Astrocyte (in vitro differentiated cells and primary cell): ENCODE measurements around the gene PKMYT1. TPM values are rescaled to one million over a fixed set of nuclear protein-coding genes. Genes with fewer than 3 reads are reported as not detected.

Source experiments
- DNase-seq: peaks from one replicate; pipeline ENCODE4 v3.0.0-alpha.2; 2010; ENCODE audit warnings: low read depth
- FAIRE-seq: peaks from 2 replicates; lab custom pipeline; 2011; peaks lifted over from hg19 to GRCh38; lab: Jason Lieb, UNC
- H2AFZ ChIP-seq: 2 replicates; pipeline ENCODE4 v1.6.0; 2012; ENCODE audit warnings: low read depth, low read length, inconsistent platforms
- H3K27ac ChIP-seq: 2 replicates; pipeline ENCODE4 v1.5.1; 2011; ENCODE audit warnings: low read depth, low read length, inconsistent platforms
- H3K27me3 ChIP-seq: 2 replicates; pipeline ENCODE4 v1.6.0; 2011; ENCODE audit warnings: low read length, inconsistent platforms; ENCODE audit not compliant: insufficient read depth
- H3K36me3 ChIP-seq: 2 replicates; pipeline ENCODE4 v1.5.1; 2011; ENCODE audit warnings: low read length, inconsistent platforms; ENCODE audit not compliant: insufficient read depth
- H3K4me1 ChIP-seq: 2 replicates; pipeline ENCODE4 v1.5.1; 2011; ENCODE audit warnings: low read length, inconsistent platforms; ENCODE audit not compliant: insufficient read depth
- H3K4me2 ChIP-seq: 2 replicates; pipeline ENCODE4 v1.6.0; 2012; ENCODE audit warnings: low read length, inconsistent platforms
- H3K4me3 ChIP-seq: 2 replicates; pipeline ENCODE4 v1.5.1; 2011; ENCODE audit warnings: low read depth, mild to moderate bottlenecking, low read length, inconsistent platforms; ENCODE audit not compliant: insufficient read depth
- H3K79me2 ChIP-seq: 2 replicates; pipeline ENCODE4 v1.6.0; 2012; ENCODE audit warnings: mild to moderate bottlenecking, low read length, inconsistent platforms; ENCODE audit not compliant: insufficient read depth
- H3K9ac ChIP-seq: 2 replicates; pipeline ENCODE4 v1.6.0; 2012; ENCODE audit warnings: mild to moderate bottlenecking, low read length, inconsistent platforms
- H3K9me3 ChIP-seq: 2 replicates; pipeline ENCODE4 v1.5.1; 2012; ENCODE audit warnings: low read depth, mild to moderate bottlenecking, low read length, inconsistent platforms; ENCODE audit not compliant: insufficient read depth
- H4K20me1 ChIP-seq: 2 replicates; pipeline ENCODE4 v1.6.0; 2012; ENCODE audit warnings: low read length, inconsistent platforms; ENCODE audit not compliant: insufficient read depth
- H3K27ac Mint-ChIP-seq: one replicate; pipeline ENCODE4 v1.8.0; 2021; ENCODE audit warnings: mild to moderate bottlenecking, mixed read lengths; ENCODE audit not compliant: unreplicated experiment
- H3K27me3 Mint-ChIP-seq: one replicate; pipeline ENCODE4 v1.8.0; 2021; ENCODE audit warnings: low read depth, mixed read lengths; ENCODE audit not compliant: unreplicated experiment
- H3K36me3 Mint-ChIP-seq: one replicate; pipeline ENCODE4 v1.8.0; 2021; ENCODE audit warnings: low read depth, mixed read lengths; ENCODE audit not compliant: unreplicated experiment
- H3K4me1 Mint-ChIP-seq: one replicate; pipeline ENCODE4 v1.8.0; 2021; ENCODE audit warnings: low read depth, mixed read lengths; ENCODE audit not compliant: unreplicated experiment
- H3K4me3 Mint-ChIP-seq: one replicate; pipeline ENCODE4 v1.8.0; 2021; ENCODE audit warnings: mild to moderate bottlenecking, moderate library complexity, mixed read lengths; ENCODE audit not compliant: unreplicated experiment
- H3K9me3 Mint-ChIP-seq: one replicate; pipeline ENCODE4 v1.8.0; 2021; ENCODE audit warnings: mild to moderate bottlenecking, mixed read lengths; ENCODE audit not compliant: unreplicated experiment
- CTCF ChIP-seq: IDR thresholded peaks from 2 replicates; pipeline ENCODE4 v1.5.1; 2011; ENCODE audit warnings: low read depth, mild to moderate bottlenecking, inconsistent platforms, low read length, moderate library complexity; ENCODE audit not compliant: insufficient read depth
- EZH2 ChIP-seq: IDR thresholded peaks from 2 replicates; pipeline ENCODE4 v1.6.1; 2012; ENCODE audit warnings: mild to moderate bottlenecking, low read length, inconsistent platforms; ENCODE audit not compliant: insufficient read depth
- total RNA-seq: library from RNA; stranded (reverse); gene quantifications from 2 replicates; pipeline ENCODE4 v1.2.1, GENCODE V29; 2021

The PKMYT1 gene
- total RNA-seq, 1 donor from 2014 or later: 3.9 TPM

- H3K9me3 ChIP-seq: no peaks in the 10 kb centered on the region
- no peaks in the 10 kb centered on the region for H3K36me3 ChIP-seq
- DNase-seq (no peak), FAIRE-seq (no peak)
- no peak overlapping the region for H3K27ac ChIP-seq
- H3K4me3 ChIP-seq: no peak overlapping the region
- Mint-ChIP-seq H3K27ac (no peak overlapping the region), H3K4me1 (peaks cover 2% of the 10 kb centered on the region), H3K36me3 (no peaks in the 10 kb centered on the region), H3K4me3 (no peak overlapping the region), H3K27me3 (peaks cover 7% of the 10 kb centered on the region), H3K9me3 (no peaks in the 10 kb centered on the region)
- H3K79me2 ChIP-seq: no peaks in the 10 kb centered on the region
- no peaks in the 10 kb centered on the region for H4K20me1 ChIP-seq
- TF ChIP-seq CTCF: no peak
- no peak for TF ChIP-seq EZH2
- H3K4me1 ChIP-seq: peaks cover 7% of the 10 kb centered on the region
- H3K27me3 ChIP-seq: peaks cover 28% of the 10 kb centered on the region
- H3K4me2 ChIP-seq: no peak overlapping the region
- no peak overlapping the region for H2AFZ ChIP-seq
- H3K9ac ChIP-seq: no peak overlapping the region
Observed at GRCh38 chr16:2959206-2959605, 21.0 kb downstream of the PKMYT1 start.

- Mint-ChIP-seq H3K4me1 (peaks cover 2% of the 10 kb centered on the region), H3K4me3 (no peak overlapping the region), H3K27ac (no peak overlapping the region), H3K27me3 (peaks cover 7% of the 10 kb centered on the region), H3K9me3 (no peaks in the 10 kb centered on the region), H3K36me3 (no peaks in the 10 kb centered on the region)
- Histone ChIP-seq H3K36me3 (no peaks in the 10 kb centered on the region), H2AFZ (no peak overlapping the region), H3K4me2 (no peak overlapping the region), H3K27ac (no peak overlapping the region), H3K27me3 (peaks cover 6% of the 10 kb centered on the region), H4K20me1 (no peaks in the 10 kb centered on the region), H3K79me2 (no peaks in the 10 kb centered on the region), H3K4me1 (no peaks in the 10 kb centered on the region), H3K9ac (no peak overlapping the region), H3K4me3 (no peak overlapping the region), H3K9me3 (no peaks in the 10 kb centered on the region)
- FAIRE-seq (no peak), DNase-seq (no peak)
- TF ChIP-seq EZH2: no peak
- TF ChIP-seq CTCF: no peak
Observed at GRCh38 chr16:2956579-2956956, 23.7 kb downstream of the PKMYT1 start.

- no peak overlapping the region for H2AFZ ChIP-seq
- TF ChIP-seq EZH2 (no peak), CTCF (no peak)
- no peaks in the 10 kb centered on the region for H3K36me3 ChIP-seq
- no peak overlapping the region for H3K27ac ChIP-seq
- no peaks in the 10 kb centered on the region for H3K4me1 ChIP-seq
- peaks cover 6% of the 10 kb centered on the region for H3K27me3 ChIP-seq
- FAIRE-seq: no peak
- H3K4me1 Mint-ChIP-seq: peaks cover 2% of the 10 kb centered on the region
- H3K9ac ChIP-seq: no peak overlapping the region
- no peaks in the 10 kb centered on the region for H3K9me3 ChIP-seq
- no peaks in the 10 kb centered on the region for H3K36me3 Mint-ChIP-seq
- no peak overlapping the region for H3K27ac Mint-ChIP-seq
- DNase-seq: no peak
- H3K79me2 ChIP-seq: no peaks in the 10 kb centered on the region
- no peaks in the 10 kb centered on the region for H3K9me3 Mint-ChIP-seq
- no peak overlapping the region for H3K4me3 ChIP-seq
- H3K4me3 Mint-ChIP-seq: no peak overlapping the region
- H3K4me2 ChIP-seq: no peak overlapping the region
- no peaks in the 10 kb centered on the region for H4K20me1 ChIP-seq
- H3K27me3 Mint-ChIP-seq: peaks cover 7% of the 10 kb centered on the region
Observed at GRCh38 chr16:2955779-2956578, 24.3 kb downstream of the PKMYT1 start.
